ENCODE measurements around the gene PALLD. TPM values are rescaled to one million over a fixed set of nuclear protein-coding genes. Genes with fewer than 3 reads are reported as not detected.

PALLD gene
- total and polyA plus RNA-seq, 2 donors (not counting 3 experiments of a cell fraction or from before 2014, with no cell fraction given), result 13.4 to 48.2 TPM

GRCh38 chr4:168884251-168885124 is 387.6 kb downstream of the PALLD start:
- H3K27ac ChIP-seq (ENCODE audit: insufficient read depth, low read depth, low read length), result no peak overlapping the region

More at GRCh38 chr4:168884251-168885124, 387.6 kb downstream of the PALLD start:
- no peak overlapping the region for H3K9ac ChIP-seq (replicated peaks; ENCODE audit: extremely low read depth, insufficient read depth, low read length)
- peaks cover 3 to 4% of the 10 kb centered on the region in 2 experiments for H3K36me3 ChIP-seq (ENCODE audit: control insufficient read depth in 2 of 2, extremely low read depth in 1 of 2, insufficient read depth in 2 of 2, low read length in 2 of 2)
- H3K79me2 ChIP-seq (ENCODE audit: control insufficient read depth, insufficient read depth, low read length), result no peaks in the 10 kb centered on the region
- dilution Hi-C loops (cut with MboI; ENCODE audit: extremely low pct_ligation_motif_present, low sequenced_read_pairs) (no loop called here), intact Hi-C loops (cut with micrococcal nuclease) (no loop called here)
- CTCF ChIA-PET, result interaction anchor here (1.8 kb wide), 1 partner anchor 370 kb away, joined by 5 read pairs; no protein-coding TSS in a partner anchor
- FAIRE-seq (no peak), DNase-seq (ENCODE audit: low read depth, low spot score) (no peak)
- H3K9me1 ChIP-seq (replicated peaks; ENCODE audit: control insufficient read depth, extremely low read depth, insufficient read depth, low read length), result no peaks in the 10 kb centered on the region
- no peaks in the 10 kb centered on the region for H3K9me3 ChIP-seq (replicated peaks; ENCODE audit: control insufficient read depth, insufficient read depth, low read length)
- no peaks in the 10 kb centered on the region for H3K27me3 ChIP-seq (ENCODE audit: control insufficient read depth in 2 of 2, insufficient read depth in 2 of 2, low read length in 2 of 2)
- H2AFZ ChIP-seq (ENCODE audit: low read depth, low read length), result no peak overlapping the region
- POLR2A ChIA-PET, result no interaction called here
- no peak for TF ChIP-seq MYC (IDR thresholded peaks at IDR 0.05; ENCODE audit: low read depth, low read length)
- no peak for TF ChIP-seq GATA2 (IDR thresholded peaks at IDR 0.05; ENCODE audit: insufficient read depth, insufficient read length, low read depth, low read length)
- TF ChIP-seq POLR2AphosphoS5 (IDR thresholded peaks at IDR 0.05; ENCODE audit: insufficient read depth, low read depth, low read length), result no peak
- TF ChIP-seq CTCF (IDR thresholded peaks at IDR 0.05; ENCODE audit: extremely low read depth in 1 of 2, insufficient read depth in 1 of 2, low read depth in 1 of 2, low read length in 2 of 2), result no peak
- TF ChIP-seq POLR2A (IDR thresholded peaks at IDR 0.05; ENCODE audit: low read depth, low read length), result no peak
- no peak for TF ChIP-seq MAX (IDR thresholded peaks at IDR 0.05; ENCODE audit: insufficient read depth, insufficient read length)
- TF ChIP-seq FOS (IDR thresholded peaks at IDR 0.05; ENCODE audit: borderline replicate concordance, insufficient read depth, low read length), result no peak
- TF ChIP-seq JUN (IDR thresholded peaks at IDR 0.05; ENCODE audit: borderline replicate concordance, insufficient read depth, insufficient read length, low read depth), result no peak
- no peak for TF ChIP-seq EZH2 (IDR thresholded peaks at IDR 0.05; ENCODE audit: borderline replicate concordance, low read depth, low read length, severe bottlenecking)
- no peaks in the 10 kb centered on the region for H4K20me1 ChIP-seq (replicated peaks; ENCODE audit: control insufficient read depth, extremely low read depth, insufficient read depth, low read length)
- H3K4me3 ChIP-seq (replicated peaks in 1 of 3; ENCODE audit: insufficient read depth in 1 of 3, low read depth in 1 of 3, low read length in 3 of 3), result no peak overlapping the region
- H3K4me2 ChIP-seq (ENCODE audit: insufficient read depth, low read length), result no peak overlapping the region
- no peaks in the 10 kb centered on the region for H3K4me1 ChIP-seq (ENCODE audit: control insufficient read depth, extremely low read depth, insufficient read depth, low read length)
- BruUV-seq (replicated peaks), result no TSS peak

Data from endothelial cell of umbilical vein (primary cell).